Measurements from ENCODE around the gene KLHL6.
"Not testable (repeated sequence)": the region's sequence is repeated elsewhere in the genome, so short reads cannot be mapped to it uniquely, and the experiment has no call there.

The KLHL6 gene

DNA sequence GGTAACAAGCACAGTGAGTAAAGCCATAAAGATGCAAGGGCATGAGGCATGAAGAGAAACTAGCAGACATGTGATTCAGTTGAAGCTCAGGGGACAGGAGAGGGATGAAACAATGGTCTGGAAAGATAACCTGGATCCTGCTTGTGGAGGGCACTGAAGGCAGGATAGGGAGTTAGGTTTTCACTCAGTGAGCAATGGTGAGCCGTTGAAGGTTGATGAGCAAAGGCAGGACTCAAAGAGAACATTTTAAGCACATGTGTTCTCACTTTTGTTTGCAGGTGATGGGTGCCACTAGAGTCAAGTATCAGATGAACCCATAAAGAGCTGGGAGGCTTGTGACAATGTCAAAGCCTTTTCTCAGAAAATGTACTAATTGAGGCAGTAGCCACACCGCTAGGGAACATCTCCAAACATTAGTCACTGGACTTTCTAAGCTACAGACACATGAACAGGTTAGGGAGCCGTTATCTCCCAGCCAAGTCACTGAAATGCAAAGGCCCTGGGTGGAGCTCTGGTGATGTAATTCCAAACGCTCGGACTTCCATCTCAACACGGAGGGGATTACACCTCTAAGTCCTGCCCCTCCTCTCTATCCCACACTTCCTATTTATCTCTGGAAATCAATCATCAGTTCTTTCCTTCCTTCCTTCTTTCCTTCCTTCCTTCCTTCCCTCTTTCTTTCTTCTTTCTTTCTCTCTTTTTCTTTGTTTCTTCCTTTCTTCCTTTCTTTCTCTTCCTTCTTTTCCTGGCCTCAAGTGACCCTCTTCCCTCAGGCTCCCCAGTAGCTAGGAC, 22.7 kb downstream of the KLHL6 start:
- no peak for DNase-seq (ENCODE audit: low read depth in 2 of 2)

DNA sequence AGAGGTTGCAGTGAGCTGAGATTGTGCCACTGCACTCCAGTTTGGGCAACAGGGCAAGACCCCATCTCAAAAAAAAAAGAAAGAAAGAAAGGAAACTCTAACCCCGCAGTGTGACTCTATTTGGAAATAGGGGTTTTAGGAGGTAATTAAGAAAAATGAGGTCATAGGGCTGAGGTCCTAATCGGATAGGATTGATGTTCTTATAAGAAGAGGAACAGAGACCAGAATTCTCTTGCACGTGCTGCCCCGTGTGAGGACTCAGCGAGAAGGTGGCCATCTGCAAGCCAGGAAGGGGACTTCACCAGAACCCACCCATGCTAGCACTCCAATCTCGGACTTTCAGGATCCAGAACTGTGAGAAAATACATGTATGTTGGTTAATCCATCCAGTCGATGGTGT, 25.8 kb downstream of the KLHL6 start:
- no peak for DNase-seq (ENCODE audit: low read depth in 2 of 2)

DNA sequence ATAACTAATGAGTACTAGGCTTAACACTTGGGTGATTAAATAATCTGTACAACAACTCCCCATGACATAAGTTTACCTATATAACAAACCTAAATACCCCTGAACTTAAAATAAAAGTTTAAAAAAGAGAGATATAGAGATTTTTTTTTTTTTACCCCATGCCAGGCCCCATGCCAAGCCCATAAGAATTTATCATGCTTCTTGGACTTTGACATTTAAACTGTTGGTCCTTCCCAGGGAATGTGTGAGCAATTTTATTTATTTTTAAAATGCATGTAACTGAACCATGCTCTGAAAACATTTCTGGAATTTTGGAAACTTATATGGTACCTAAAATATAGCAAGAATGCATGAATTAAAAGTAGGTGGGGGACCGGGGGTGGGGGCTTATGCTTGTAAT, 26.3 kb downstream of the KLHL6 start:
- no peak for DNase-seq (ENCODE audit: low read depth in 2 of 2)

DNA sequence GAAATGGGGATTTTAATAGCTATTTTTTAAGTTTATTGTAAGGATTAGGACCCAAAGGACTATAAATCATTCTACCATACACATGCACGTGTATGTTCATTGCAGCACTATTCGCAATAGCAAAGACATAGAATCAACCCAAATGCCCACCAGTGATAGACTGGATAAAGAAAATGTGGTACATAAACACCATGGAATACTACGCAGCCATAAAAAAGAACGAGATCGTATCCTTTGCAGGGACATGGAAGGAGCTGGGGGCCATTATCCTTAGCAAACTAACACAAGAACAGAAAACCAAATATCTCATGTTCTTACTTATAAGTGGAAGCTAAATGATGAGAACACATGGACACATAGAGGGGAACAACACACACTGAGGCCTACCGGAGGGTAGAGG, 26.7 kb downstream of the KLHL6 start:
- not testable (repeated sequence) for DNase-seq (ENCODE audit: low read depth in 2 of 2)

DNA sequence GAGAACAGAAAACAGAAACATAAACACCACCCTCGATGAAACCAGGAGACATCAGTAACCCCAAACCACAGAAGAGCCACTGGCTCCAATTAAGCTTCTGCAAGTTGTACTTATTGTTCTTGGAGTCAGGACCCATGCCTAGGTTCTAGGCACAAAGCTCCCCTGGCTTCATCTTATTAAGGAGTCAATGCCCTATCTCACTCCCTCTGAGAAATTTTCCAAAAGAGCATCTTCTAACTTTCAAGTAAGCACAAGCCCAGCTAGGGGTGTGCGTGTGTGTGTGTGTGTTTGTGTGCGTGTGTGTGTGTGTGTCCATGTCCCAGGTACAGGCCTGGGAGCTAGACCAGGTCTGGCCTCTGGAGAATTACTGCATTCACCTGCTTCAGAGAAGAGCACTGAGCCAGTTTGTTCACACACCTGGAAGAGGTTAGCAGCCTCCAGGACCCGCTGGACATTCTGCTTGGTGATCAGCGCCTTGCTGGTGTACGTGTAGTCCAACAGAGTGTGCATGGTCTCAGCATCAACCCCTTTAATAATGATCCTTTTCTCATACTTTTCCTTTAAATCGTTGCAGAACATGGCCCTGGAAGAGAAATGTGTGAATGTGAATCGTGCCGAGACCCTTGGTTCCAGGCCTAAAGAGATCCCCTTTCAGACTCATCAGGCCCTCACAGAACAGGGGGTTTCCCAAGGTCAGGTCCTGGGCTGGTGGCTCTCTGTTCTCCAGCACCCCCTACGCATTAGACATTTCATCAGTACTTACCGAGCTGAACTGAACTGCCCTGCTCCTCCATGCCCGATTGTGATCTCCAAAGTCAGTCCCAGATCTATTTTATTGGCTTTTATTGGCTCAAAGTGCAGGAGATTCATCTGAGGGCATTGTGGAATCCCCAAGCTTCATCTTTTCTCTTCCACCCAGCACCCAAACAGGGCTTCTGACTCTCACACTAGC, 27.8 kb downstream of the KLHL6 start:
- no peak for DNase-seq (ENCODE audit: low read depth in 2 of 2)

DNA sequence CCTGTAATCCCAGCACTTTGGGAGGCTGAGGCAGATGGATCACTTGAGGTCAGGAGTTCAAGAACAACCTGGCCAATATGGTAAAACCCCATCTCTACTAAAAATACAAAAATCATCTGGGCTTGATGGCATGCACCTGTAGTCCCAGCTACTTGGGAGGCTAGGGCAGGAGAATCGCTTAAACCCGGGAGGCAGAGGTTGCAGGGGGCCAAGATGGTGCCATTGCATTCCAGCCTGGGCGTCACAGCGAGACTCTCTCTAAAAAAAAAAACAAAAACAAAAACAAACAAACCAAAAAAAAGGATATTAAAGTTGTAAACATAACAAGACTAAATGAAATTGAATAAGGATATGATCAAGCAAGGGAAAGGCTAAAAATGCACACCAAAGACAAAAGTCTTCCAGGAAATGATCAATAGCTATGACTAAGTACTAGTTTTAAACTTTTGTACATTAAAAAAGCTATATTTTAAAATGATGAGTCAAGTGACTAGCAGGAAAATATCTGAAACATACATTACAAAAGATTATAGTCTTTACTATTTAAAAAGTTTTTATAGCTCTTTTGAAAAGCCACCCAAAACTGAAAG, 28.6 kb downstream of the KLHL6 start:
- no peak for DNase-seq (ENCODE audit: low read depth in 2 of 2)

DNA sequence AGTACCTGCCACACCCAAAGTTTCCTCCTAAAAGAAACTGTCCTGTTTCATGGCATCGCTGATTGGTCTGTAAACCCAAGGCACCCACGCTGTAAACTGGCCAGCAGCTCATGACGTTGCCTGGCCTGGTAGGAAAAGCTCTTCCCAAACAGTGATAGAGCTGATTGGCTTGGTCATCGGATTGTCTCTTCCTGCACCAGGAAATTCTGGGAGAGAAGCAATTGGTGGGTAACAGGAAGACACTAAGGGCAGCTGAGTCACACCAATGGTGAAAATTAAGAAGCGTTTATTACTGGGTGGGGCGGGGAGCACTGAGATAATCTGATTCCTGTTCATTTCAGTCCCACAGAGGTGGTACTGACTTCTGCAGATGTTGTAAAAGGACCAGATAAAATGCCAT, 31.0 kb downstream of the KLHL6 start:
- no peak for DNase-seq (ENCODE audit: low read depth in 2 of 2)

DNA sequence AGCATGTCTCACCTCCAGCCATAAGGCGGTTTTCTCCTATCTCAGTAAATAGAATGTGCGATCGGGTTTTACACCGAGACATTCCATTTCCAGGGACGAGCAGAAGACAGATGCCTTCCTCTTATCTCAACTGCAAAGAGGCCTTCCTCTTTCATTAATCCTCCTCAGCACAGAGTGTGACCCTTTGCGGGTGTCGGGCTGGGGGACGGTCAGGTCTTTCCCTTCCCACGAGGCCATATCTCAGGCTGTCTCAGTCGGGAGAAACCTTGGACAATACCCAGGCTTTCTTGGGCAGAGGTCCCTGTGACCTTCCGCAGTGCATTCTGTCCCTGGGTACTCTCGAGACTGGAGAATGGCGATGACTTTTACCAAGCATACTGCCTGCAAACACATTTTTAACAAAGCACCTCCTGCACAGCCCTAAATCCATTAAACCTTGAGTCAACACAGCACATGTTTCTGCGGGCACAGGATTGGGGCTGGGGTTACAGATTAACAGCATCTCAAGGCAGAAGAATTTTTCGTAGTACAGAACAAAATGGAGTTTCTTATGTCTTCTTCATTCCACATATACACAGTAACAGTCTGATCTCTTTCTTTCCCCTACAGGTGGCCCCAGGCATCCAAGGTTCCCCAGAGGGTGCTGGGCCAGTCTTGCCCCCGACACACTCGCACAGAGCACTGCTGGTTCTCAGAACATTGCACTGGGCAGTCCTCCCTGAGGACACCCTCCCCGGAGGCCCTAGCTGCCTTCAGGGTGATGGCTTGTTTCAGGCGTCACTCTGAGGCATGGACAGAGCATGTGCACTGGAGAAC, 34.6 kb downstream of the KLHL6 start:
- not testable (repeated sequence) for DNase-seq (ENCODE audit: low read depth in 2 of 2)

DNA sequence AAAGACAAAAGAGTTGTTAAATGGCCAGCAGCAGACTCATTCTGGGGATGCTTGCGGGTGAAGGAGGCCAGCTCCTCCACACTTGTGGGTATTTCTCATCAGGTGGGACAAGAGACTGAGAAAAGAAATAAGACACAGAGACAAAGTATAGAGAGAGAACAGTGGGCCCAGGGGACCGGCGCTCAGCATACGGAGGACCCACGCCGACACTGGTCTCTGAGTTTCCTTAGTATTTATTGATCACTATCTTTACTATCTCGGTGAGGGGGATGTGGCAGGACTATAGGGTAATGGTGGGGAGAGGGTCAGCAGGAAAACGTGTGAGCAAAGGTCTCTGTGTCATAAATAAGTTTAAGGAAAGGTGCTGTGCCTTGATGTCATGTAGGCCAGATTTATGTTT, 35.2 kb downstream of the KLHL6 start:
- not testable (repeated sequence) for DNase-seq (ENCODE audit: low read depth in 2 of 2)

DNA sequence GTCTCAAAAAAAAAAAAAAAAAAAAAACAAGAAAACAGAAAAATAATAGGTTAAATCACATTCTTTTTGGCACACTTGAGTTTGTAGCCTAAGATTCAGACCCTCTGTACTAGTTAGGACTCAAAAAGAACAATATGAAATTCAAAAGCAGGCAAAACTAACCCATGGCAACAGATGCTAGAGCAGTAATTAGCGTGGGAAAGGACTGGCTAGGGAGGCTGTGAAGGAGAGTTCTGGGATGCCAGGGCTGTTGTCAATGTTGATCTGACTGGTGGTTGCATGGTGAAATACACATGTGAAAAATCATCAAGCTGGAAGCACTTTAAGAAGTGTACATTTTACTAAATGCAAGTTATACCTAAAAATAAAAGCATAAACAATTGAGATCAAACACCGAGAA, 35.6 kb downstream of the KLHL6 start:
- DNase-seq (ENCODE audit: low read depth in 2 of 2) = no peak

DNA sequence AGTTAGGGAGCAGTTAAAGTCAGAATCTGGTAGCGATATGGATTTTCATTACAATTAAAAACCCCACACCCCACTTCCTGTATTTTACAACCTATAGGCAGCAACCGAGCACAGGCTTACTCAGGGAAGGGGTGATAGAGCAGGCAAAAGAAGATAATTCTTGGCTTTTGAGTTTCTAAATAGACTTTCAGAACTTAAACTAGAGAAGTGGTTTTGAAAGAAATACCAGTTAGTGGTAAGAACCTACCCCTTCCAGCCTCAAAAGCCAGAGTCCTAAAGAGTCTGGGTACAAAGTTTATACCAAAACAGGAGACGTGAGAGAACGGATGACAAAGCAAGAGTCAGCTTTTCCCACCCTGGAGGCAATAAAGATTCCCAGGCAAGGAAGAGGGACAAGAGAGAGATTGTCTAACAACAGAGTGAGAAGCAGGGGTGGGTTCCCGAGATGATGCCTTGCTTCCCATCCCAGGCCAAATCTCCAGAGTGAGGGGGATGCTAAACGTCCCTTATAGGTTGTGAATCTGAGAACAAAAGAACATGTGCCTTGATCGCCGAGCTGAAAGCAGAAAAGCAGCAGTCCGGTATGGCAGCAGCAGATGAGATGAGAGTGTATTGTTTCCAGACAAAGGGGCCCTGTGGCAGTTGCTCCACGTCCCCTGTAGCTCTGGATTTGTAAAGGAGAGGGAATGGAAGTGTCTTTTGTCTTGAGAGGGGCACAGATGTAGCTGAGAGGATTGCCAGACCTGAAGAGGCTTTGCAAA, 36.8 kb downstream of the KLHL6 start:
- DNase-seq (ENCODE audit: low read depth in 2 of 2) = no peak

DNA sequence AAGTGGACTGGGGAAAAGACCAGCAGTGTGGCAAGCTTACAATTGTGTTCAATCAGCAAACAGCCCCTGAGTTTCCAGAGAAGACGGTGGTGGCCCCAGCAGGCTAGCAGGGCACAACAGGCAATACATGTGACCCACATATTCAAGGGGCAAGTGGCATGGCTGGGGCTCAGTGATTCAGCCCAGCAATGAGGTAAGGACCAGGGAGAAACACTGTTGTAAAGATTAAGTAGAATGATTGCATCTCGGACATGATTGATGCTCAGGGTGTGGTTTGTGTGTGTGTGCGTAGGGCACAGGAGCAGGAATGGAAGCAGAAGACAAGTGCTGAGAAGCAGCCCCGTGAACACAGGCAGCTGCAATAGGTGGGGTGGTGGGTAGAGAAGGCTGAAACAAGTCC, 37.9 kb downstream of the KLHL6 start:
- DNase-seq (ENCODE audit: low read depth in 2 of 2) = no peak

DNA sequence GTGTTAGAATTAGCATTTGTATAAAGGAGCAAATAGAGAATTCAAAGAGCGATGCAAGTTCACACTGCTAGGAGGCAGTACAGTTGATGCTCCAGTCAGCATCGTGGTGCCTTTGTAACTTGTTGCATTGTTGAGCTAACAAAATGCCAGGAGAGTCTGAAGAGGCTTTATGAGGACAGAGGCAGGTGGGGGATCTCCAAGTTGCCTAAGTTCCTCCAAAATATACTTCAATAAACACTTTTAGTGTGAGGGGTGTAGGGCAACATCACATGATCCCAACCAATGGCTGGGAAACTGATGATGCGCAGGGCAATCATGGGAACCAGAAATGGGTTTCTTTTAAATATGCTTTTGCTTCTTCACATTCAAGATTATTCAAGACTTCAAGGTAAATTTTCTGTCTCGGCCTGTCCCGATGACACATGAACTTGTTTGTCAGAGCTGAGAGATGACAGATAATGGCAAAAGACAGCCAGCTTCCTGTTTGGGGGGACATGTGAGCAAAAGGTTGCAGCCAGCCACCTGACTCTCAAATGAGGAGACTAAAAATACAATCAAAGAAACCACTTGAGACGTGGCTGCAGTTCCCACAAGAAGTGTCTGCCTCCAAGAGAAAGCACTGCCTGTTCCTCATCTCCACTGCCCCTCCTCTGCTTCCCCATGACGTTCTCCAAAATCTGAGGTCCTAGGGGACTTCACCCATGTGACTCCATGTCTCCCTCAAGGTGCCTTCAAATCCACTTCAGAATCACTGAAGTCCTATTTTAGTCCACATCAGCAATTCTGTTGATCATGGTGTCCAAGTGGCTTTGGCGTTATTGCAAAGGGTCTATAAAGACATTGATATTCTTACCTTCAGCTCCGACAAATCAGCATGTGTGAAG, 39.3 kb downstream of the KLHL6 start:
- peak in 1 of 2 donors; percentile 33 for DNase-seq (ENCODE audit: low read depth in 2 of 2)

DNA sequence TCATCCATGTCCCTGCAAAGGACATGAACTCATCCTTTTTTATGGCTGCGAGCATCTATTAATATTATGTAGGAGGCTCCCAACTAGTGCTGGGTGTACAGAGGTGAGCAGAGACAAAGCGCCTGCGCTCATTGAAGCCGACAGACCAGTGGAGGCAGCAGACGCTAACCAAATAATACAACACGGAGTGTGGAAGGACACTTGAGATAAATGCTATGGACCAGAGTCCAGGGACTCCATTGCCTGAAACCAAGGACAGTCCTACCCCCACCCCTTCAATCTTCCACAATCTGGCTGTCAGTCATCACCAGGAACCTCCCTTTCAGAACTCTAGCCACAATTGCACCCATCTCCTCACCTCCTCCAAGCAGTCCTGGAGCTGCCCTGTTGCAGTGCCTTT, 41.5 kb downstream of the KLHL6 start:
- DNase-seq (ENCODE audit: low read depth in 2 of 2) = no peak

DNA sequence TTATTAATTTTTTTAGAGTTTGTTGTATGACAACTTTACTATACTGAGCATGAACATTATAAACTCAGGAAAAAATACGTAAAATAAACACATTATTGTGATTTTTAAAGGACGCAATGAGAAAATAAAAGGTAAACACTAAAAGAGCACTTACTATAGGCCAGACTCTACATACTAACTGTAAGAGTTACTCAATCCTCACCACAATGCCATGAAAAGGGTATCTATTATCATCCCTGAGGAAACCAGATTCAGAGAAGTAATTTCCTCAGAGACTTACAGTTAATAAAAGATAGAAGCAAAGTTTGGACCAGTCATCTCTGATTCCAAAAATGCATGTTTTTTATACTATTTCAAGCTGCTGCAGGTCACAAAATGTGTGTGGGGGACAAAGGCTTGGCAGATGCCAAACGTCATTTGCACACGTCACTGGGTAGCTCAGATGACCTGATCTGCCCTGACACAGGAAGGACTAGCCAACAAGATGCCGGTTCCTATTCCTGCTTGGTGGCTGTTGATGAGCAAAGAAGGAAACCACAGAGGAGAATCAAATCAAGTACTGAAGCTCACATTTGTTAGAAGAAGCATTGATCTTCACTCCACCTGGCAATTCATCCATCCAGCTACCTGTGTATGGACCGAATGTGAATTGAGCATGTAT, 42.3 kb downstream of the KLHL6 start:
- DNase-seq (ENCODE audit: low read depth in 2 of 2) = peak in 1 of 2 donors; percentile 7

DNA sequence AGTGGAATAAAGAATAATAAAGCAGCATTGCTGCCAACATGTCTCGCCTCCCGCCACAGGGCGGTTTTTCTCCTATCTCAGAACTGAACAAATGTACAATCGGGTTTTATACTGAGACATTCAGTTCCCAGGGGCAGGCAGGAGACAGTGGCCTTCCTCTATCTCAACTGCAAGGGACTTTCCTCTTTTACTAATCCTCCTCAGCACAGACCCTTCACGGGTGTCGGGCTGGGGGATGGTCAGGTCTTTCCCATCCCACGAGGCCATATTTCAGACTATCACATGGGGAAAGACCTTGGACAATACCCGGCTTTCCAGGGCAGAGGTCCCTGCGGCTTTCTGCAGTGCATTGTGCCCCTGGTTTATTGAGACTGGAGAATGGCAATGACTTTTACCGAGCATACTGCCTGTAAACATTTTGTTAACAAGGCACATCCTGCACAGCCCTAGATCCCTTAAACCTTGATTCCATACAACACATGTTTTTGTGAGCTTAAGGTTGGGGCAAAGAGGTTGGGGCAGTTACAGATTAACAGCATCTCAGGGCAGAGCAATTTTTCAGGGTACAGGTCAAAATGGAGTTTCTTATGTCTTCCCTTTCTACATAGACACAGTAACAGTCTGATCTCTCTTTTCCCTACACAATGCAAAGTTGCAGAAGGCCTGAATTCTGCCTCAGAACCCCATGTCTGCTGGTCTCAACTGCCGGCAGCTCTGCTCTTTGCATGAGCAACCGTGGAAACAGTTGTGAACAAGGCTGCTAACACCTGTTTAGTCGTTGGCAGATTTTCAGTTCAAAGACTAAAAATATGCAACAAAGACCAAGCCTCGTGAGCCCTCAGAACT, 44.0 kb downstream of the KLHL6 start:
- DNase-seq (ENCODE audit: low read depth in 2 of 2) = not testable (repeated sequence)

DNA sequence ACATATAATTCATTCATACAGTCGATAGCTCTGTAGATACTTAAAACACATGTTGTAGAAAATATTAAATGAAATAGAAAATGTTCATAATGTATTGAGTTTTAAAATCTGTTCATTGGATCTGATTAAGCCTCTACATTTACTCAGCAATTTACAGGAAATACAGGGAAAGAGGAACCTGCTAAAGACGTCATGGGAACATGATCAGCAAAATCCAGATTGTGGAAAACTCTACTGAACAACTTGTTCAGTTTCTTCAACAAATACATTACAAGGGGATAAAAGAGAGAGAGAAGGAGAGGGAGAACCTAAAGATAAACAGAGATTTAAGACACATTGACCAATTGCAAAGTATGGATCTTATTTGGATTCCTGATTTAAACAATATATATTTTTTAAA, 46.7 kb downstream of the KLHL6 start:
- no peak for DNase-seq (ENCODE audit: low read depth in 2 of 2)

DNA sequence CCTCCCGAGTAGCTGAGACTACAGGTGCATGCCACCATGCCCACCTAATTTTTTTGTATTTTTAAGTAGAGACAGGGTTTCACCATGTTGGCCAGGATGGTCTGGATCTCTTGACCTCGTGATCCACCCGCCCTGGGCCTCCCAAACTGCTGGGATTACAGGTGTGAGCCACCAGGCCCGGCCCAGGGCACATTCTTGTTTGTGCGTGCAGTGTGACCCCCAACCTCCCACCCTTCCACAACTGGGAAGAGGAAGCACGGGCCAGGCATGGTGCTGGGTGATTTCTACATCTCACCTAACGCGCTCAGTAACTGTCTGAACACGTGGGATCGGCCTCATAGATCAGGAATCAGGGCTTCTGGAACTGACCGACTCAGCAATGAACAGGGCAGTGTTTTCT, 48.0 kb downstream of the KLHL6 start:
- DNase-seq (ENCODE audit: low read depth in 2 of 2) = no peak

Data from stimulated activated CD4-positive, alpha-beta T cell treated with anti-CD3 and anti-CD28 coated beads, Interleukin-1b, Interleukin-23, amount 100 ng/mL, for 4 hours (primary cell).